Measurements from ENCODE around the gene C1orf174.

C1orf174 gene

DNA sequence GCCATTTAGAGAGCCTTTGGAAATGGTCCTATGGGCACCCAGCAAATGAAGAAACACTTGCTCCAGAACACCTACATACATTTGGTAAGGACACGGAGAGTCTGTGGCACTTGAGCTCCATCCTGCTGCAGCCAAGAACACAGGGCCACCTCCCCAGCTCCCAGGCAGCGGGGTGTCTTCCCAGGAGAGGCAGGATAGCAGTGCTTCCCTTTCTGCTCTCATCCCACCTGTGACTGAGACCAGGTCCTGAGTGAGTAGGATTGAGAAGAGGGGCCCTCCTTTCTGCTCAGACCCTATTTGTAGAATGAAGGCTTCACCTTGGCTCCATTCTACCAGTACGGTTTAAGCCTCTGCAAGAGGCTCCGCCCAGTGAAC lies 4.1 kb downstream of the C1orf174 start:
- no peaks in the 10 kb centered on the region for H3K36me3 ChIP-seq (ENCODE audit: insufficient read depth)
- no peak overlapping the region for H3K4me2 ChIP-seq

DNA sequence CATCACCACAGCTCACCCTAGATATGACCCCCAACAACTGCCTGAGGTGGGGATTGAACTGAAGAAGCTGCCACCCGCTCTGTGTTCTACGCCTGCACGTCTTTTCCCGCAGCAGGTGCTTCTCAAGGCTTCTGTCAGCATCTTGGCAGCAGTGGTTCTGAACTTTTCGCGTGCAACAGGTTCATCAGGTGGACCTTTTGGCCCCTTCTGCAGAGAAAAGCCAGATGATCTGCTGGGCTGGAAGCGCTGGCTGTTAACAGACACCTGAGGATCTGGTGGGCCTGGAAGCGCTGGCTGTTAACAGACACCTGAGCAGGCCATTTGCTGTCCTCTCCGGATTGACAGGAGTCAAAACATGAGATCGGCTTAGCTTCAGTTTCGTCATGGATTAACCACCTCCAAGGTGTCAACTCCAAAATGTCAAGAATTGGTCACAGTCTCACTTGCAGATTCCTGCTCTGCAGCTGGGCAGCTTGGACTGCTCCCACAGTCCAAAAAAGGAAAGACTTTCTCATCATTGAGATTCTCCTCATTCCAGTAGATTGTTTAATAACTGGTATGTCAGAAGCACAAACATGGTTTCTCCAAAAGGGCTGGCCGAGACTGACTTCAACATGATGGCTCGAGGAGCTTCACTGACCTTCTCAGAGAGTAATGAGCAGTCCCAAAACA lies 4.7 kb downstream of the C1orf174 start:
- Histone ChIP-seq H4K20me1 (ENCODE audit: insufficient read depth) (no peaks in the 10 kb centered on the region), H3K4me2 (no peak overlapping the region), H3K27ac (no peak overlapping the region), H3K4me1 (ENCODE audit: low read depth, poor library complexity, severe bottlenecking) (peaks cover 12% of the 10 kb centered on the region), H3K9ac (no peak overlapping the region), H3K79me2 (ENCODE audit: insufficient read depth, low read depth) (peaks cover 59% of the 10 kb centered on the region), H3K36me3 (ENCODE audit: insufficient read depth) (no peaks in the 10 kb centered on the region), H3K4me3 (IDR thresholded peaks at IDR 0.05; ENCODE audit: insufficient read depth, low read depth, low read length) (no peak overlapping the region), H3K27me3 (ENCODE audit: insufficient read depth, low read depth) (no peaks in the 10 kb centered on the region), H2AFZ (ENCODE audit: low read depth) (no peak overlapping the region)
- TF ChIP-seq, protein P1, sequence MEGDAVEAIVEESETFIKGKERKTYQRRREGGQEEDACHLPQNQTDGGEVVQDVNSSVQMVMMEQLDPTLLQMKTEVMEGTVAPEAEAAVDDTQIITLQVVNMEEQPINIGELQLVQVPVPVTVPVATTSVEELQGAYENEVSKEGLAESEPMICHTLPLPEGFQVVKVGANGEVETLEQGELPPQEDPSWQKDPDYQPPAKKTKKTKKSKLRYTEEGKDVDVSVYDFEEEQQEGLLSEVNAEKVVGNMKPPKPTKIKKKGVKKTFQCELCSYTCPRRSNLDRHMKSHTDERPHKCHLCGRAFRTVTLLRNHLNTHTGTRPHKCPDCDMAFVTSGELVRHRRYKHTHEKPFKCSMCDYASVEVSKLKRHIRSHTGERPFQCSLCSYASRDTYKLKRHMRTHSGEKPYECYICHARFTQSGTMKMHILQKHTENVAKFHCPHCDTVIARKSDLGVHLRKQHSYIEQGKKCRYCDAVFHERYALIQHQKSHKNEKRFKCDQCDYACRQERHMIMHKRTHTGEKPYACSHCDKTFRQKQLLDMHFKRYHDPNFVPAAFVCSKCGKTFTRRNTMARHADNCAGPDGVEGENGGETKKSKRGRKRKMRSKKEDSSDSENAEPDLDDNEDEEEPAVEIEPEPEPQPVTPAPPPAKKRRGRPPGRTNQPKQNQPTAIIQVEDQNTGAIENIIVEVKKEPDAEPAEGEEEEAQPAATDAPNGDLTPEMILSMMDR (conservative IDR thresholded peaks at IDR 0.05; ENCODE audit: low read depth, low read length) = no peak

More for the DNA sequence above, 4.1 kb downstream of the C1orf174 start:
- H3K9ac ChIP-seq = no peak overlapping the region
- peaks cover 12% of the 10 kb centered on the region for H3K4me1 ChIP-seq (ENCODE audit: low read depth, poor library complexity, severe bottlenecking)
- peaks cover 59% of the 10 kb centered on the region for H3K79me2 ChIP-seq (ENCODE audit: insufficient read depth, low read depth)
- no peak overlapping the region for H3K4me3 ChIP-seq (IDR thresholded peaks at IDR 0.05; ENCODE audit: insufficient read depth, low read depth, low read length)
- TF ChIP-seq, protein P1 (conservative IDR thresholded peaks at IDR 0.05; ENCODE audit: low read depth, low read length) = no peak
- no peaks in the 10 kb centered on the region for H4K20me1 ChIP-seq (ENCODE audit: insufficient read depth)
- no peaks in the 10 kb centered on the region for H3K27me3 ChIP-seq (ENCODE audit: insufficient read depth, low read depth)
- no peak overlapping the region for H3K27ac ChIP-seq
- H2AFZ ChIP-seq (ENCODE audit: low read depth) = no peak overlapping the region

DNA sequence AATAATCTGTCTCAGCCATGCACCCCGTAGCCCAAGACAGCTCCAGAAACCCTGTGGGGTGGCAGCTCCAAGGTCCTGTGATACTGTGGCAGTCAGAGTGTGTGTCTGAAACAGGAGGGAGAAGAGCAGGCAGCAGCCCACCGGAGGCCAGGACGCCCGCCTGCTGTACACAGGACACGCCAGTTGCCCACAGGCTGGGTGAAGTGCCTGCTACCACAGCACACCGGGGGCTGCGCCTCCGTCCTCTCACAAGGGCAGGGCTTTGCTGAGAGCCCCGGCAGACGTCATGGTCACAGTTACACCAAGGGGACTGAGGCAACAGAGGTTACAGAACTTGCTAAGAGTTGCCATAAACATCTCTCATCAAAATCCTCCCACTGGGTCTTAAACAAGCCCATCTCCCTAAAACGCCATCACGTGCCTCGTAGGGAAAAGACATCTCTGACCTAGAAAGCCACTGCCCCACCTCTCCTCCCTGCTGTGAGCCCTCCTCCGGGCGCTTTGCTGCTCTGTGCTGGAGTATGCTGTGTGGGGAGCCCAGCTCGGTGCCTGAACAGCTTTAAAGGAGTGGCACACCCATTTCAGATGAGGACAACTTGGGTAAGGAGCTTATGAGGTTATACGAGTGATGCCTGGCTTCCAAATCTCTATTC lies 5.3 kb downstream of the C1orf174 start:
- Histone ChIP-seq H3K36me3 (ENCODE audit: insufficient read depth) (no peaks in the 10 kb centered on the region), H3K79me2 (ENCODE audit: insufficient read depth, low read depth) (peaks cover 59% of the 10 kb centered on the region)
- TF ChIP-seq, protein P1 (conservative IDR thresholded peaks at IDR 0.05; ENCODE audit: low read depth, low read length) = no peak

DNA sequence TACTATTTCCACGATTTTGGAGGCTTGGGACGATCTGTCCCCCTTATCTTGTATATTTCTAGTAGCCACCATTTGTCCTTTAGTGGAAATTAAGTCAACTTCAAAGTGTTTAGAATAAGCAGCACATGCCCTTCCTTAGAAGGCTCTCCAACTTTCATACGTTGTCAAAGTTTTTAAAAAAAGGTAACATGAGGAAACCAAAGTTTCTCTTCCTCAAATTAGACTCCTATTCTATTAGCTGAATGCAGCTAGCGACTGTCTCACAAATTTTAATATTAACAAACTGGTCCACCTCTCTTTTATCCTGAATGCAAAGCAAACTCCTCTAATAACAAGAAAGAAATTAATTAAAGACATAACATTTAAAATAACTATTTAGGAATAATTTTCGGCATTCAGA lies 6.9 kb downstream of the C1orf174 start:
- Histone ChIP-seq H3K36me3 (ENCODE audit: insufficient read depth) (no peaks in the 10 kb centered on the region), H3K4me2 (no peak overlapping the region), H3K27ac (no peak overlapping the region), H3K79me2 (ENCODE audit: insufficient read depth, low read depth) (peaks cover 44% of the 10 kb centered on the region), H3K4me3 (IDR thresholded peaks at IDR 0.05; ENCODE audit: insufficient read depth, low read depth, low read length) (no peak overlapping the region), H3K4me1 (ENCODE audit: low read depth, poor library complexity, severe bottlenecking) (no peaks in the 10 kb centered on the region), H4K20me1 (ENCODE audit: insufficient read depth) (no peaks in the 10 kb centered on the region), H3K27me3 (ENCODE audit: insufficient read depth, low read depth) (no peaks in the 10 kb centered on the region), H2AFZ (ENCODE audit: low read depth) (no peak overlapping the region), H3K9ac (no peak overlapping the region)
- TF ChIP-seq, protein P1 (conservative IDR thresholded peaks at IDR 0.05; ENCODE audit: low read depth, low read length) = no peak

More for the DNA sequence above, 5.3 kb downstream of the C1orf174 start:
- Histone ChIP-seq H2AFZ (ENCODE audit: low read depth) (no peak overlapping the region), H3K27ac (no peak overlapping the region), H4K20me1 (ENCODE audit: insufficient read depth) (no peaks in the 10 kb centered on the region), H3K4me1 (ENCODE audit: low read depth, poor library complexity, severe bottlenecking) (peaks cover 12% of the 10 kb centered on the region), H3K4me2 (no peak overlapping the region), H3K27me3 (ENCODE audit: insufficient read depth, low read depth) (no peaks in the 10 kb centered on the region), H3K4me3 (IDR thresholded peaks at IDR 0.05; ENCODE audit: insufficient read depth, low read depth, low read length) (no peak overlapping the region), H3K9ac (no peak overlapping the region)

Measured in KMS-11 (cell line).